GM19193 (cell line): ENCODE measurements around the gene GSDME.
A peak's percentile ranks its signal among the peaks of the same experiment; 100 is the strongest.

ENCODE experiments used
- POLR2A ChIP-seq: IDR thresholded peaks from 4 replicates; pipeline ENCODE4 v1.6.1; 2011; ENCODE audit not compliant: insufficient read depth, insufficient read length; ENCODE audit errors: extremely low read depth

GSDME gene

DNA sequence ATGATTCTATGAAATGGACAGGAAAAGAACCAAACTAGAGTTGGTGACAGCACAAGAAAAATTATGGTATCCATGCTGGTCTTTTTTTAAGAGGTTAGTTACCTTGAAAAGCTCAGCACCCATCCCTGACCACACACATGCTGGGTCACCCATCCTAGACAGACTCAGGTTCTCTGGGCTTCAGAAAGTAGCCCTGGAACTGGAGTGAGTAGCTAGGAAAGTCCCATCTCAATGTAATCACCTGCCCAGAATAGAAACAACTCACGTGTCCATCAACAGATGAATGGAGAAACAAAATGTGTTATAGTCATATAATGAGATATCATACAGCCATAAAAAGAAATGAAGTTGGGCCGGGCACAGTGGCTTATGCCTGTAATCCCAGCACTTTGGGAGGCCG lies 37.0 kb downstream of the GSDME start:
- TF ChIP-seq POLR2A: no peak

DNA sequence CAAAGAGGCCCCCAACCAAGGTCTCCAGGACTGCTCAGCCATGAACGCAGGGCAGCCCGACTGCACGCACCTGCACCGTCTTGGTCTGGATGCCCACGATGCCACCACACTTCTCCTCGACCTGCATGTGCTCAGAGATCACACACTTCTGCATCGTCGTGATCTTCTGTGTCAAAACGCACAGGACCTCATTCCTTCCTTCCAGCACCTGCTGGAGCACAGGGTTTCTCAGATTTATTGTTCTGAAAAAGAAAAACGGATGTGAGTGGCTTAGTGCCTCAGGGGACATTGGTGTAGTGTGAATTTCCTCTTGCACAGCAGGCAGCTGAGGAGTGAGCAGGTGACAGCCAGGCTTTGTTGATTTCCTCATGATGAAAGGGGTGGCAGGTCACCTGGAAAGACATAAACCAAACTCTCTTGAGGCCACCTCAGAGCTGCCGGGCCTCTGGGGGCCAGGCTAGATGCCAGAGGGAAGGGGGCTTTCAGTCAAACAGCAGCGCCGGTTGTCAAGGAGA lies 38.2 kb downstream of the GSDME start:
- TF ChIP-seq POLR2A: peak; percentile 39

DNA sequence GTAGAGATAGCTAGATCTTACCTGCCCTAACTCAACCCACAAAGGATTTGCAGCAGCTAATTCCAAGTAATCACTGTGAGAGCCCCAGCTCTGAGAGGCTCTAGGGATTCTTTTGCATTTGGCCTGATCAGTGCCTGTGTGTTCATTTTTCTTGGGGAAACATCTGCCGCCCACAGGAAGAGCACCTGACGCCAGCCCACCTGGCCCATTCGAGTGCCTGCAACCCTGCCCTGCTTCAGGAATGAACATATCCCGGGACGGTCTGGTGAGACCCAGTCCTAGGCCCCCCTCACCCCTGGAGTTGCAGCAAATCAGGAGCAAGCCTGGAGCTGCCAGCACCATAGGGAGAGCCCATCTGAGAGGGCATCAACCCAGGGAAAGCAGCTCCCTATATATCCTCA lies 38.8 kb downstream of the GSDME start:
- TF ChIP-seq POLR2A: no peak

DNA sequence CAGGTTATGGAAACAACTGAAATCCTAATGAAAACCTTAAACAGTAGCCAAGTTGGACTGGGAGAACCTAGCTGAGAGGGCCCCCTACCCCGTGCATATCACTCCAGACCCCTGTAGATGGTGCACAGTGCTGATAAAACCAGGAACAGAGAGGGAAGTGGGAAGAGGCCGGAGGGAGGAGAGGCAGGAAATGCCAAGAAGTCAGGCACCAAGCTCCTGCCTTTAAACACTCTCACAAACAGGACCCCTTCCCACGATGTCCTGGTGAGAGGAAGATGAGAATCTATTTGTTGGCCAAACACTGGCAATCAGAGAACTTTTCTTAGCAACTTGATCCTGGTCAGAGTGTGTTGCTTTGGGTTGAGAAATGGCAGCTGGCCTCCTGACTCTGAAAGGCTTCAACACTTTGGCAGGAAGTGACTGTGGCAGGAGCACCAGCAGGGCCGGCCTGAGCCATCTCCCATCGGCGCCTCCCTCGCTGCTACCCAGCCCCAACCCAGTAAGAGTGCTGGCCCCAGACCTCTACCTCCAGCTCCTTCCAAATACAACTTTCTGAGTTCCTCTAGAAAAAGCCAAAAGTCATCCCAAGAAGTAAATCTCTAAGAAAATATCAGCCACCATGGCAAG lies 39.5 kb downstream of the GSDME start:
- no peak for TF ChIP-seq POLR2A

DNA sequence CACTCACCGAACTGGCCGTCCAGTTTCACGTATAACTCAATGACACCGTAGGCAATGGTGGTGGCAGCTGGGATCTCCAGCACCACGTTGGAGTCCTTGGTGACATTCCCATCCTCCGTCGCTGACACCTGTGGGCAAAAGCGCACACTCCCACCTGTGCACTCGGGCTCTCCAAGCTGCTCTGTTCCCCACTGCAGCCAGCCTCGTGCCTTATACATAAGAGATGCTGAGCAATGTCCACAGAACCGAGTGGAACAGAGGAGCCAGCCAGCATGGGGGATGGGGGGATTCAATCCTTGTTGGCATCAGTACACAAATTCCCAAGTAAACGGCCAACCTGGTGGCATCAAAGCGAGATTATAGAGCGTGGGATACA lies 40.0 kb downstream of the GSDME start:
- no peak for TF ChIP-seq POLR2A

DNA sequence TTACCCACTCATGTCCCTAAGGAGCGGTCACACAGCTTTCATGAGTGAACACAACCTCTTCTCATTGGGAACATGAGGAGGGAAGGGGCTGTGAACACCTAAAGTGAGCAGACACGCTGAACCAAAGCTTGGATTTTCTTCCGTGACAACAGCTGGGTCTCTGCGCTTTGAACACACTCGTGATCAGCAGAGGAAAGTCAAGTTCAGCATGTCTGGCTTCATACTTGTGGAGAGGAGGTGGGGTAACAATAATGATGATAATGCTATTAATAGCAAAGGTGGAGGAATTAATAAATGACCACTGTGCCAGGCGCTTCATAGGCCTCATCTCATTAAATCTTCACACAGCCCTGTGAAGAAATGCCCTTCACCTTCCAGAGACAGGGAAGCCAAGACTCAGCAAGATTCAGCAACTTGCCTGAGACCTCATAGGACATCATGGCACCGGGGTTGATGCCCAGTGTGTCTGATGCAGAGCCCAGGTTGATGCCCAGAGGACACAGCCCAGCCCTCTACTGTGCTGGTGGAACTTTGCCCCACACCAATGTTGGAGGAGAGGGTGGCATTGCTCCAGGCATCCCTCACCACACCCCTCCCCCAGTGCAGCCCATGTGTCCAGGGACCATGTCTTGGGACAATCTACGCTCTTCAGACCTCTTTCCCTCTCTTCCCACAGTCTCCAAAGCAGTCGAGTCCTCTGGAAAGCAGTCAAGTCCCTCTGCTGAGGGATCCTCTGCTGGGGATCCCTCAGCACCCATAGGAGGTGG lies 40.6 kb downstream of the GSDME start:
- no peak for TF ChIP-seq POLR2A

DNA sequence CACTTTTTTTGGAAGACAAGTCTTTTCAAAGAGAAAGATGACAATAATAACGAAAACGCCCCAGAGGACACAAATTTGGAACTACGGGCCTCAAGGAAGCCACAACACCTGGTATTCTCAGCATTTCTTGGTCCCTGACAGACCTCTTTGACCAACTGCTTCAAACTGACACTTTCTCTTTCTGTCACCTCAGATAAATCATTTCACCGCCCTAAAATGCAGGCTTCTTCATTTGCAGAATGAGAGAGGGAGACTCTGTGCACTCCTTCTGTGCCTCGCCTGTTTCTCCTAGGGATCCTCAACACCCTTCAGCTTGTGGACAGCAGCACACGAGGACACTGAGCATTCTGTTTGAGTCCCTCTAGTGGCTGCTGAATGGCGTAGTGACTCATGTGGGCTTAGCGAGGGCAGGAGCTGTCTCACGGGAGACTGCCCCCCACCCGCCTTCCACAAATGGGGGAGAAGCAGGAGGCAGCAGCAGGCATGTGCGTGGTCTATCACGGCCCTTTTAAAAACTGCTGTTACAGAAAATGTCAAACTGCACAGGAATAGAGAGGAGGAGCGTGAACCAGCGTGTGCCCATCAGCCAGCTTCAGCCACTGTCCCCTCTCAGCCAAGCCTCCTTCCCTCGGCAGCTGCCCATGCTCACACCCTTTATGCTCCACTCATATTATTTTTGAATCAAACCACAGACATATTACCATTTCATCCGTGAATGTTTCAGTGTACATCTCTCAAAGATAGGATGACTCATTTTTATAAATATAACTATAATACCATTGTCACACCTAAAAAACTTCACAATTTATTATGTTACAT lies 41.4 kb downstream of the GSDME start:
- peak; percentile 22 for TF ChIP-seq POLR2A

DNA sequence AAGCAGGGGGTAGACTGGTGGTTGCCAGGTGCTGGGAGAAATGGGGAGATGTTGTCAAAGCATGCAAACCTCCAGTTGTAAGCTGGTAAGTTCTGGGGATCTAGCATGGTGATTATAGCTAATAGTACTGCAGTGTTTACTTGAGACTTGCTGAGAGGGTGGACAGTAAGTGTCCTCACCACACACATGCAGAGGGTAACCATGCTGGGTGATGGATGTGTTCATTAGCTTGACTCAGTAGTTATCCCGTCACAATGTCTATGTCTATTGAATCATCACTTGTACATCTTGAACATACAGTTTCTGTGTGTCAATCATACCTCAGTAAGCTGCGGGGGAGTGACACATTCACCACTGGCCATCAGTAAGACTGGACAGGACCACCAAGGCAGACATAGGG lies 42.1 kb downstream of the GSDME start:
- TF ChIP-seq POLR2A: no peak

DNA sequence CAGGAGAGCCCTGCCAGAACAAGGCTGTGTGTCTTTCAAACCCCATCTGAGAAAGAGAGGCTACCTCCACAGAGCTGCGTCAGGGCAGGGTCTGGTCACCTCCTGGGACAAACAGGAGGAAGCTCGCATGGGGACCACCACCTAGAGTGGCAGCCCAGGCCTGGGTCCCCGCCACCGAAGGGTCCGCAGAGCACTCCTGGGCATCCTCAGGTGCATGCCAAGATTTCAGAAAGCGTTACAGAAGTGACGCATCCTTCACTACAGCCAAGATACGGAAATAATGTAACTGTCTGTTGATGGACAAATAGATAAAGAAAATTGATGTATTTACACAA lies 42.6 kb downstream of the GSDME start:
- no peak for TF ChIP-seq POLR2A

DNA sequence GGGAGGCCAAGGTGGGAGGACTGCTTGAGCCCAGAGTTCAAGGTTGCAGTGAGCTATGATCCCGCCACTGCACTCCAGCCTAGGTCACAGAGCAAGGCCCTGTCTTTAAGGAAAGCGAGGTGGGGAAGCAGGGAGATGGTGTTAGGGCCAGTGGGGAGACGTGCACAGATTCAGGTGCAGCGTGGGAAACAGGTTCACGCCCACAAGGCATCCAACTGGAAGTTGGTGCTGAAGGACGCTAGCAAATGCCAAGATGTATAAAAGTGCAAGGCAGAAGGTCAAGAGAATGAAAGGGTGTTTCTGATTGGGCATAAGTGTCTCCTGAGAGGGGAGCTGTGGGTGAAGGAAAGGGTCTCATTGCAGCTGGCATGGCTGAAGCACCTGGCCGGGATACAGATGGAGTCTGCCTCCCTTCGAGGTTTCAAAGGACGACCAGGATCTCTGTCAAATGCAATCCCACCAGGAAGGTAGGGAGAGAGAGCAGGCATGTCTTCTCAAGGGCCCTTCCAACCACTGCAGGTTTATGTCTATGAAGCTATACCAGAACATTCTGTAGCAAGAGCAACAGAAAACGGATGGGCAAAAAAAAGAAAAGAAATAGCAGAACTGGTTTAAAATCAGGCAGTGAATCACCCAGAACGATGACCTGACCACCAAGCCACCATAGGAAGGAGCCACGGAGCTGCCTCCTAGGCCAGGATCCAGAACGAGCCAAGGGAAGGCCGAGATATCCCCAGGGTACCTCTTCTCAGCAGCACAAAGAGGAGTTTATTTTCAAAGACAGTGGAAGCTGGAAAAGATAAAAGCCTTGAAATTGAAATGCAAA lies 43.2 kb downstream of the GSDME start:
- TF ChIP-seq POLR2A: no peak

DNA sequence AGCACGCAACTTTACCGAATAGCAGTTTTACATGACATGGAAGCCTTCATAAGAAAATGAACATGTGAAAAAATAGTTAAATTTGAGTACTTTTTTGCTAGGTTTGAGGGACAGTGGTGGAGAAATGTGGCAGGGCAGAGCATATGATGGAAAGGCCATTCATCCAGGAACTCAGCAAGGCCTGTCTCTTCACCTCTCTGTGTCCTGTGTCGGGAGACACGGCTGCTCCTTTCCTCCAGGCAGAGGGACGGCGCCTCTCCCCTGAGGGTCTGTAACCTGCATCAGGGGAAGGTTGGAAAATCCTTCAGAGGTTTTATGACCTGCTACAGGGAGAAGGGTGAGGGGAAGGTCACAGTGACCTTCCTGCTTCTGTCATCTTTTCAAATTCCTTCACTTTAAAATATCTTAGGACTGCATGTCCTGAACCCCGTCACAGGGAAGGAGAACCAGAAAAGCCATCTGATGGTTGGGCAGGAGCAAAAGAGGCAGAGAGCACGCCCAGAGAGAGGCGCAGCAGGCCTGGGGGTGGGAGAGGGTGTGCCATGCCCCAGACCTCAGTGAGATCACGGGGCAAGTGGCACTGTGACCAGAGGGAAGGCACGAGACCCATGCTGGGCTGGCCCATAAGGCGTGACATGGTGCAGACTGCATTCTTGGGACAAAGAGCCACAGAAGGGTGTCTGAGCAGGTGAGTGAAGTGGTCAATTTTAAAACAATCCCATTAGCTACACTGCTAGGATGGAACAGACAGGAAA lies 44.0 kb downstream of the GSDME start:
- TF ChIP-seq POLR2A: no peak

DNA sequence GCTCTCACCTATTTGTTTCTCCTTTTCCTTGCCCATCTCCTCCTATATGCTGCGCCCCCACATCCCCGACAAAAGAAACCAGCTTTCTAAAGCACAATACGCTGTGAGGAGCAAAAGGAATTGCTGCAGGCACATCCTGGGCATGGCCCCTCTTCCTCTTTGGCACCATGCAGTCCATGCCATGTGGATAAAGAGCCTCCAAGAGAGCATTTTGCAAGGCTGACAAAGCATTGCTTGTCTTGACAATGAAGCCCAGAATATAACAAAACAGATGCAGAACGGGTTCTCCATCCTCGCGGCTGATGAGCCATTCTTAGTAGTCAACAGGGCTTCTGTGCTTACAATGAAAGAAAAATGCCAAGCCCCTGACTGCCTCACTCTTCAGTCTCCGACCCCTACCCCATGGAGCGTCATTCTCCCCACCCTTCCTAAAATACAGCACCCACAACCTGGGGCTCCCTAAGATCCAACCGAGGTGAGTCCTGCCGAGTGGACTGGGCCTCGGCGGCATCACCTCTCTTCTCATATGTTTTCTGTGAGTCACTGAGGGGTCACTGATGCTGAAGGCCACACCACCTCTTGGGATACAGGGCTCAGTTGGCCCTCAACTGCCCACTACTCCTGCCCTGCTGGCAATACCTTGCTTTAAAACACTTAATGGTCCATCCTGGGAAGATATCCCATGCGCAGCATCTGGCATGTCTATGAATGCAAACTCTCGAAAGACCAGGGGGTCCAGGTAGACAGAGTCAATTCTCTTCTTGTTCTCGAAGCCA lies 47.5 kb downstream of the GSDME start:
- TF ChIP-seq POLR2A: no peak

DNA sequence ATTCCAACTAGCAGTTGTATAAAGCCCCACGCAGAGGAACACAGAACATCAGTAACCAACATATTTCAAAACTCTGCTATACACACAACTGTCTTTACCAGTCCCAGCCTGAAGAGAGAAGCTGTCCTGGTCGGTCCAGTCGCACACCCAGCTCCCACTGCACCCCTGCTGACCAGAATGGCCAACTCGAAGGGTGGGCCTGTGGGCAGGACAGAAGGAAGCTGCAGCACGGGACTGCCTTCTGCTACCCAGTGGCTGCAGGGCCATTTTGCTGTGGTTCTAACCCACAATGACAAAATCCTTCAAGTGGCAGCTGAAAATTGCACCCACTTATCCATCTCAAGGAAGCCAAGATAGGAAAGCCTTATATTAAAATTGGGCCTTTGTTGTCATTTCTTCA lies 48.2 kb downstream of the GSDME start:
- TF ChIP-seq POLR2A: no peak
